Right lobe of liver (tissue), 6 donors: ENCODE results near the gene AMY2B. TPM values are rescaled to one million over a fixed set of nuclear protein-coding genes. Genes with fewer than 3 reads are reported as not detected.
"Not testable (repeated sequence)": the region's sequence is repeated elsewhere in the genome, so short reads cannot be mapped to it uniquely, and the experiment has no call there.

Source experiments
- ATAC-seq, 4 donors: fragments of 200-7000 bp; cut with Tn5 transposase; one replicate each; pipeline ENCODE4 v1.9.1; 2020; ENCODE audit warnings: mild to moderate bottlenecking in 4 of 4, moderate library complexity in 4 of 4
- DNase-seq, 3 donors: peaks; one replicate each; pipeline ENCODE4 v3.0.0-alpha.2; 2020
- H3K27ac ChIP-seq, 3 donors: fragments of 200-600 bp; one replicate each; pipeline ENCODE4 v1.8.0; 2022
- H3K27me3 ChIP-seq, 2 donors: fragments of 200-600 bp; one replicate each; pipeline ENCODE4 v1.8.0; 2022
- H3K36me3 ChIP-seq, 4 donors: fragments of 200-600 bp; sonication (generic) in 1 of 4; one replicate each; pipeline versions ENCODE4 v1.5.1 to v1.8.0; 2017 to 2022; ENCODE audit warnings: control low read depth in 1 of 4
- H3K4me1 ChIP-seq, 4 donors: fragments of 200-600 bp; sonication (generic) in 1 of 4; one replicate each; pipeline versions ENCODE4 v1.5.1 to v1.8.0; 2017 to 2022; ENCODE audit warnings: control low read depth in 1 of 4
- H3K4me3 ChIP-seq, 3 donors: fragments of 200-600 bp; one replicate each; pipeline ENCODE4 v1.8.0; 2022
- H3K9me3 ChIP-seq, 4 donors: fragments of 200-600 bp; sonication (generic) in 1 of 4; one replicate each; pipeline versions ENCODE4 v1.5.1 to v1.8.0; 2017 to 2022; ENCODE audit warnings: control low read depth in 1 of 4
- POLR2A ChIP-seq: fragments of 450-650 bp; IDR thresholded peaks from one replicate; pipeline ENCODE4 v1.6.1; 2017; ENCODE audit warnings: antibody characterized with exemption, mild to moderate bottlenecking
- WGBS: methylation state at CpG from one replicate; pipeline ENCODE4 v1.1.6; 2018; ENCODE audit warnings: low coverage, low lambda C conversion rate; ENCODE audit not compliant: insufficient coverage; ENCODE audit errors: missing lambda C conversion rate; 5-methylcytosine and 5-hydroxymethylcytosine counted together
- intact Hi-C, 2 donors: fragments of 100-400 bp; cut with DNase I; formaldehyde crosslinking; loops; one replicate each; pipeline versions ENCODE4 v1.11.2 to v1.14.1; 2022
- total RNA-seq, 6 experiments: library from RNA; depleted of rRNA in 2 of 6; stranded (reverse); fragments of >200 nt in 2 of 6; fragmentation: NEBNext Ultra II Directional in 3 of 6; extraction: Animal tissue kit (Norgen Biotek cat#: 25700) in 3 of 6; gene quantifications; one replicate each; pipeline versions ENCODE4 v1.1.0 to v1.2.4, GENCODE V29; 2016 to 2023
- TF ChIP-seq, protein P1 (sequence below), 4 donors: fragments of 200-600 bp in 3 of 4; fragments of 450-650 bp in 1 of 4; IDR thresholded peaks; one replicate each; pipeline versions ENCODE4 v1.5.1 to v1.8.0; 2016 to 2022; ENCODE audit warnings: antibody characterized with exemption in 4 of 4, mild to moderate bottlenecking in 2 of 4
- donor health status: DM: no; HTN: yes; CAD: no.
- donor health status: DM: no; HTN: no; CAD: no.
- donor health status: DM: no; HTN: no; CAD: no.
- donor health status: DM: no; HTN: yes; CAD: no.
- donor health status: DM: no; HTN: yes; CAD: no.

The AMY2B gene
- total RNA-seq, 6 experiments from 2014 or later, result 4.3 to 21.2 (median 9.2) TPM

DNA sequence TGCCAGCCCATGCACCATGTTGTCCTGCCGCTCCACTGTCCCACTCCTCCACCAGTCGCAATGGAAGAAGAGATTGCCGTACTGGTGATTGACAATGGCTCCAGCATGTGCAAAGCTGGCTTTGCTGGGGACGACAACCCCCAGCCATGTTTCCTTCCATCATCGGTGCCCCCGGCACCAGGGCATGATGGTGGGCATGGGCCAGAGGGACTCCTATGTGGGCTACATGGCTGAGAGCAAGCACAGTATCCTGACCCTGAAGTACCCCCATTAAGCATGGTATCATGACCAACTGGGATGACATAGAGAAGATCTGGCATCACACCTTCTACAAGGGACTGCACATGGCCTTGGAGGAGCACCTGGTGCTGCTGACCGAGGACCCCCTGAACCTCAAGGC lies 1.9 kb upstream of the AMY2B start:
- Histone ChIP-seq H3K4me1 (peaks cover 0 to 8% (median 0%) of the 10 kb centered on the region in 4 donors), H3K4me3 (no peak overlapping the region), H3K27ac (no peak overlapping the region), H3K36me3 (peaks cover 0 to 3% (median 0%) of the 10 kb centered on the region in 4 donors), H3K27me3 (no peaks in the 10 kb centered on the region), H3K9me3 (no peaks in the 10 kb centered on the region)
- 100% methylated on average over 5 of the region's 7 CpGs for WGBS
- DNase-seq (no peak), ATAC-seq (no peak)
- TF ChIP-seq, protein P1, sequence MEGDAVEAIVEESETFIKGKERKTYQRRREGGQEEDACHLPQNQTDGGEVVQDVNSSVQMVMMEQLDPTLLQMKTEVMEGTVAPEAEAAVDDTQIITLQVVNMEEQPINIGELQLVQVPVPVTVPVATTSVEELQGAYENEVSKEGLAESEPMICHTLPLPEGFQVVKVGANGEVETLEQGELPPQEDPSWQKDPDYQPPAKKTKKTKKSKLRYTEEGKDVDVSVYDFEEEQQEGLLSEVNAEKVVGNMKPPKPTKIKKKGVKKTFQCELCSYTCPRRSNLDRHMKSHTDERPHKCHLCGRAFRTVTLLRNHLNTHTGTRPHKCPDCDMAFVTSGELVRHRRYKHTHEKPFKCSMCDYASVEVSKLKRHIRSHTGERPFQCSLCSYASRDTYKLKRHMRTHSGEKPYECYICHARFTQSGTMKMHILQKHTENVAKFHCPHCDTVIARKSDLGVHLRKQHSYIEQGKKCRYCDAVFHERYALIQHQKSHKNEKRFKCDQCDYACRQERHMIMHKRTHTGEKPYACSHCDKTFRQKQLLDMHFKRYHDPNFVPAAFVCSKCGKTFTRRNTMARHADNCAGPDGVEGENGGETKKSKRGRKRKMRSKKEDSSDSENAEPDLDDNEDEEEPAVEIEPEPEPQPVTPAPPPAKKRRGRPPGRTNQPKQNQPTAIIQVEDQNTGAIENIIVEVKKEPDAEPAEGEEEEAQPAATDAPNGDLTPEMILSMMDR (IDR thresholded peaks at IDR 0.05), result no peak
- no peak for TF ChIP-seq POLR2A
- intact Hi-C loops, result no loop called here

DNA sequence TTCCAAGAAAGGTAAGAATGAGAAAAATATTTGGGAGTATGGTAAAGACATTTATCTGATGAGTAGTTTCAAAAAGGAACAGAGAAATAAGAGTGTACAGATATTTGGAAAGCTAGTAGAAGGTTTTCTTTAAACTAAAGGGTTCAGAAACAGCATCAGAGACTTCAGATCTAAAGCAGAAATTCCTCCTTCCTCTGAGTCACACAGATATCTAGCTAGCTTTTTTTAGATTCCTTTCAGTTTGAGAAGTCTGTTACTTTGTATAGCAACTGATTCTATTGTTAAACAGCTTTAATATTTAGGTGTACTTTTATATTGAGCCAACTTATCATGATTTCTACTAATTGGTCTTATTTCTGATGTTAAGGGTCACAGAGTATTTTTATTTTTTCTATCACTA lies 4.7 kb downstream of the AMY2B start:
- Histone ChIP-seq H3K9me3 (no peaks in the 10 kb centered on the region), H3K4me1 (no peaks in the 10 kb centered on the region), H3K4me3 (no peak overlapping the region), H3K27me3 (no peaks in the 10 kb centered on the region), H3K36me3 (no peaks in the 10 kb centered on the region), H3K27ac (no peak overlapping the region)
- intact Hi-C loops, result no loop called here
- DNase-seq, result no peak
- TF ChIP-seq, protein P1 (IDR thresholded peaks at IDR 0.05), result no peak
- TF ChIP-seq POLR2A, result no peak
- ATAC-seq, result no peak

DNA sequence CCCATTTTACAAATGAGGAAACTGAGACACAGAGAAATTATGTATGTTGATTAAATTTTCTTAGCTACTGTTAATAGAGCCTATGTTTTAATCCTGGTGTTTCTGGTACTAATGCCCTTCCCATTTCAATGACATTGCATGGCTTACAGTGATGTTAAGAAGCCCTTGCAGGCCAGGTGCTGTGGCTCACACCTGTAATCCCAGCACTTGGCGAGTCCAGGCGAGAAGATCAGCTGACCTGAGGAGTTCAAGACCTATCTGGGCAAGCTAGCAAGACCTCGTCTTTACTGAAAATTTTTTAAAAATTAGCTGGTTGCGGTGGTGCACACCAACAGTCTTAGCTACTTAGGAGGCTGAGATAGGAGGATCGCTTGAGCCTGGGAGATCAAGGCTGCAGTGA lies 5.4 kb downstream of the AMY2B start:
- ATAC-seq, H3K4me3 ChIP-seq, intact Hi-C loops, H3K27me3 ChIP-seq, H3K4me1 ChIP-seq, H3K9me3 ChIP-seq, H3K27ac ChIP-seq, H3K36me3 ChIP-seq, DNase-seq: not testable (repeated sequence)
- 93% methylated on average over 4 of the region's 5 CpGs for WGBS

DNA sequence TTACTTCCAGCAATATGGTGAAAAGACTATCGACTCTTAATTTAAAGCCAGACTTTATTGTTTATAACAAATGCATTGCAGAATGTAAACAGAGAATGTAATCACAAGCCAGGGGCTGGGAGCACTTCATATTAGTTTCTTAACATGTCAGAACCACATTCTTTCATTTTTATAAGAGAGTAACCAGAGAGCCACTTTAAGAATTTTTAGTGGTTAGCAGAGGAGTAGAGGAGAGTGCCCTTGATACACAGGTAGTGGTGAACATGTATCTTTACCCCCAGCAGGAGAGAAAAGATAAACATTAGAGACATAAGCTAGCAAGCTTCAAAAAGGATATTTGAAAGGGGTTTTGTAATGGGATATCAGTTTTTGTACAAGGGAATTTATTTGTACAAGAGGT lies 11.1 kb downstream of the AMY2B start:
- intact Hi-C loops, result no loop called here
- WGBS, result 93% methylated on average over 1 of the region's 1 CpG
- Histone ChIP-seq H3K9me3 (no peaks in the 10 kb centered on the region), H3K27ac (no peak overlapping the region), H3K27me3 (no peaks in the 10 kb centered on the region), H3K36me3 (no peaks in the 10 kb centered on the region), H3K4me3 (no peak overlapping the region), H3K4me1 (no peaks in the 10 kb centered on the region)
- no peak for DNase-seq
- ATAC-seq, result no peak
- no peak for TF ChIP-seq POLR2A
- TF ChIP-seq, protein P1 (IDR thresholded peaks at IDR 0.05), result no peak

DNA sequence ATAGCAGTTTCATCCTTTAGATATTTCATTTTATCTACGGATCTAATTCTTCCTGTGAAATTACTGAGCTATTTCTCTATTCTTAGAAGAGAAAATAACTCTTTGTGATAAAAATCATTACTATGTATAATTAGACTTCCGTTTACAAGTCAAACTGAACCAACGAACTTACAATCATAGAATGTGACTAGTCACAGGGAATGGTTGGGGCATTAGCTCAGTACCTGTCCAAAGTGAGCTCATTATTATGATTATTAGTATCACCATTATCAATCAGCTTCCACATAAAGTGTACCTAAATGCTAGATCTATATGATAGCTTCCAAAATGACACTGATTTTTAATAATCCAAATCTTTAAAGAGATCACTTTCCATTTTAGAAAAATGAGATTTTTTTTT lies 12.5 kb downstream of the AMY2B start:
- no peak for DNase-seq
- H3K4me3 ChIP-seq, result no peak overlapping the region
- H3K27me3 ChIP-seq, result no peaks in the 10 kb centered on the region
- H3K4me1 ChIP-seq, result no peaks in the 10 kb centered on the region
- TF ChIP-seq, protein P1 (IDR thresholded peaks at IDR 0.05), result no peak
- no peak for TF ChIP-seq POLR2A
- no peak overlapping the region for H3K27ac ChIP-seq
- H3K36me3 ChIP-seq, result no peaks in the 10 kb centered on the region
- WGBS, result 68% methylated on average over 3 of the region's 3 CpGs
- ATAC-seq, result no peak
- H3K9me3 ChIP-seq, result no peaks in the 10 kb centered on the region
- intact Hi-C loops, result no loop called here
